Activated B cell treated with CpG ODN at 0.5 μM for 24 hours (primary cell): ENCODE data around the gene SWI5. TPM values are rescaled to one million over a fixed set of nuclear protein-coding genes. Genes with fewer than 3 reads are reported as not detected.

Source experiments
- ATAC-seq: fragments of 200-7000 bp; cut with Tn5 transposase; one replicate; pipeline ENCODE4 v1.10.0; 2021; ENCODE audit warnings: low read depth, mild to moderate bottlenecking, moderate library complexity
- CTCF ChIA-PET: fragments of 350-600 bp; sonication (Branson Sonifier 250); formaldehyde crosslinking; loops from one replicate; lab custom pipeline; 2021; ENCODE audit warnings: antibody characterized with exemption; lab: Charles Lee
- POLR2A ChIA-PET: fragments of 350-600 bp; sonication (Branson Sonifier 250); formaldehyde crosslinking; loops from one replicate; lab custom pipeline; 2021; ENCODE audit warnings: antibody characterized with exemption; lab: Charles Lee
- DNase-seq: peaks from one replicate; pipeline ENCODE4 v3.0.0; 2022
- H3K27ac Mint-ChIP-seq: one replicate; pipeline ENCODE4 v1.8.0; 2020; ENCODE audit warnings: mixed read lengths
- H3K27me3 Mint-ChIP-seq: one replicate; pipeline ENCODE4 v1.8.0; 2021; ENCODE audit warnings: mixed read lengths
- H3K36me3 Mint-ChIP-seq: one replicate; pipeline ENCODE4 v1.8.0; 2021; ENCODE audit warnings: low read depth, mixed read lengths
- H3K4me1 Mint-ChIP-seq: one replicate; pipeline ENCODE4 v1.8.0; 2021; ENCODE audit warnings: mixed read lengths
- H3K4me3 Mint-ChIP-seq: one replicate; pipeline ENCODE4 v1.8.0; 2020; ENCODE audit warnings: mild to moderate bottlenecking, mixed read lengths
- H3K9me3 Mint-ChIP-seq: one replicate; pipeline ENCODE4 v1.8.0; 2020; ENCODE audit warnings: mixed read lengths
- CTCF ChIP-seq: fragments of 200-600 bp; IDR thresholded peaks from one replicate; pipeline ENCODE4 v1.8.0; 2022; ENCODE audit warnings: antibody characterized with exemption, mild to moderate bottlenecking
- intact Hi-C: fragments of 100-400 bp; cut with micrococcal nuclease; formaldehyde crosslinking; loops from one replicate; pipeline ENCODE4 v1.15.1; 2024
- total RNA-seq: library from RNA; stranded (reverse); gene quantifications from 2 replicates; pipeline ENCODE4 v1.2.3, GENCODE V29; 2022

Gene SWI5
- total RNA-seq, 1 donor from 2014 or later = 7.2 TPM

GRCh38 chr9:128280084-128280622 lies 4.1 kb downstream of the SWI5 start:
- Mint-ChIP-seq H3K27me3 (no peaks in the 10 kb centered on the region), H3K4me1 (peaks cover 23% of the 10 kb centered on the region), H3K27ac (no peak overlapping the region), H3K9me3 (no peaks in the 10 kb centered on the region), H3K4me3 (no peak overlapping the region), H3K36me3 (peaks cover 6% of the 10 kb centered on the region)
- no peak for TF ChIP-seq CTCF
- intact Hi-C loops = no loop called here
- DNase-seq (no peak), ATAC-seq (no peak)
- CTCF ChIA-PET = no interaction called here
- POLR2A ChIA-PET = interaction anchor here (0.7 kb wide), 1 partner anchor 123 kb away, joined by 5 read pairs; no protein-coding TSS in a partner anchor

GRCh38 chr9:128282500-128282899 lies 6.4 kb downstream of the SWI5 start:
- Mint-ChIP-seq H3K36me3 (peaks cover 5% of the 10 kb centered on the region), H3K27me3 (no peaks in the 10 kb centered on the region), H3K4me1 (peaks cover 9% of the 10 kb centered on the region), H3K9me3 (no peaks in the 10 kb centered on the region), H3K4me3 (no peak overlapping the region), H3K27ac (no peak overlapping the region)
- ChIA-PET POLR2A (no interaction called here), CTCF (no interaction called here)
- TF ChIP-seq CTCF = no peak
- intact Hi-C loops = no loop called here
- DNase-seq = no peak
- ATAC-seq = no peak

GRCh38 chr9:128285033-128285784 lies 9.1 kb downstream of the SWI5 start:
- no peak for TF ChIP-seq CTCF
- CTCF ChIA-PET = no interaction called here
- no peaks in the 10 kb centered on the region for H3K9me3 Mint-ChIP-seq
- intact Hi-C loops = no loop called here
- H3K27ac Mint-ChIP-seq = no peak overlapping the region
- no peak overlapping the region for H3K4me3 Mint-ChIP-seq
- POLR2A ChIA-PET = interaction anchor here (1.0 kb wide), 1 partner anchor 9 kb away, joined by 5 read pairs; the partner anchor contains the start of genes GOLGA2 and SWI5
- DNase-seq (no peak), ATAC-seq (no peak)
- H3K27me3 Mint-ChIP-seq = no peaks in the 10 kb centered on the region
- peaks cover 17% of the 10 kb centered on the region for H3K36me3 Mint-ChIP-seq
- peaks cover 7% of the 10 kb centered on the region for H3K4me1 Mint-ChIP-seq

GRCh38 chr9:128286440-128286839 lies 10.4 kb downstream of the SWI5 start:
- no peaks in the 10 kb centered on the region for H3K9me3 Mint-ChIP-seq
- H3K27ac Mint-ChIP-seq = no peak overlapping the region
- H3K4me1 Mint-ChIP-seq = peaks cover 7% of the 10 kb centered on the region
- no peak for ATAC-seq
- intact Hi-C loops = no loop called here
- no peak overlapping the region for H3K4me3 Mint-ChIP-seq
- H3K27me3 Mint-ChIP-seq = no peaks in the 10 kb centered on the region
- POLR2A ChIA-PET = no interaction called here
- peaks cover 17% of the 10 kb centered on the region for H3K36me3 Mint-ChIP-seq
- TF ChIP-seq CTCF = no peak
- CTCF ChIA-PET = no interaction called here
- DNase-seq = no peak

GRCh38 chr9:128288273-128289004 lies 12.4 kb downstream of the SWI5 start:
- Mint-ChIP-seq H3K27ac (no peak overlapping the region), H3K36me3 (peaks cover 17% of the 10 kb centered on the region), H3K9me3 (no peaks in the 10 kb centered on the region), H3K27me3 (no peaks in the 10 kb centered on the region), H3K4me3 (no peak overlapping the region), H3K4me1 (peaks cover 7% of the 10 kb centered on the region)
- no peak for ATAC-seq
- CTCF ChIA-PET = no interaction called here
- no peak for DNase-seq
- POLR2A ChIA-PET = interaction anchor here (0.7 to 0.8 kb wide), 2 partner anchors 25 to 487 kb away, joined by 3 read pairs; no protein-coding TSS in a partner anchor
- intact Hi-C loops = no loop called here
- no peak for TF ChIP-seq CTCF
